Left ventricle myocardium inferior (tissue), 1 donor: ENCODE results near the gene BRD8. TPM values are rescaled to one million over a fixed set of nuclear protein-coding genes. Genes with fewer than 3 reads are reported as not detected.

Experiments used
- DNase-seq: peaks from one replicate; pipeline ENCODE4 v3.0.0-alpha.2; 2020
- H3K27ac ChIP-seq: fragments of 200-600 bp; replicated peaks from 2 replicates; pipeline ENCODE4 v1.8.0; 2021
- H3K27me3 ChIP-seq: fragments of 200-600 bp; 2 replicates; pipeline ENCODE4 v1.8.0; 2021; ENCODE audit warnings: low read depth
- H3K36me3 ChIP-seq: fragments of 200-600 bp; 2 replicates; pipeline ENCODE4 v1.8.0; 2021
- H3K4me1 ChIP-seq: fragments of 200-600 bp; 2 replicates; pipeline ENCODE4 v1.8.0; 2021
- H3K4me3 ChIP-seq: fragments of 200-600 bp; 2 replicates; pipeline ENCODE4 v1.8.0; 2021; ENCODE audit warnings: mild to moderate bottlenecking, moderate library complexity
- H3K9me3 ChIP-seq: fragments of 200-600 bp; replicated peaks from 2 replicates; pipeline ENCODE4 v1.8.0; 2021
- CTCF ChIP-seq: fragments of 200-600 bp; IDR thresholded peaks from 2 replicates; pipeline ENCODE4 v1.8.0; 2021; ENCODE audit warnings: antibody characterized with exemption, mild to moderate bottlenecking, borderline replicate concordance
- intact Hi-C: fragments of 100-400 bp; cut with micrococcal nuclease; formaldehyde crosslinking; loops from one replicate; pipeline ENCODE4 v1.11.0; 2022
- long read RNA-seq: library from polyadenylated mRNA; unstranded; transcript quantifications from one replicate; pipeline ENCODE4 v2.0.0, GENCODE V29; 2021
- total RNA-seq: library from RNA; stranded (reverse); fragmentation: NEBNext Ultra II Directional; extraction: Animal tissue kit (Norgen Biotek cat#: 25700); gene quantifications from one replicate; pipeline ENCODE4 v1.2.1, GENCODE V29; 2021
- donor health status: DM: no; HTN: yes; CAD: no; lungs with severe emphysema.

BRD8 gene
- 27.4 TPM for total RNA-seq
- long read RNA-seq, transcript BRD8-201 (22 exons, 3,198 nt) = major isoform, 42 of 68 reads
- long read RNA-seq, transcript BRD8-203 (21 exons, 2,982 nt) = minor isoform, 7 of 68 reads
- long read RNA-seq, partial matches to known transcripts = 10 of 68 reads
- long read RNA-seq, other reads (novel, unspliced or antisense) = 9 of 68 reads

GRCh38 chr5:138178516-138179276 lies at the start of gene BRD8, which contains the start of gene KIF20A:
BRD8 (minus strand) TSS chr5:138178630; CDS start chr5:138178614, 16 bp downstream.
KIF20A (plus strand) TSS chr5:138179112; CDS start chr5:138179681, 569 bp downstream.
- intact Hi-C loops = no loop called here
- TF ChIP-seq CTCF = no peak
- H3K4me1 ChIP-seq = peaks cover 51% of the 10 kb centered on the region
- peaks cover 37% of the 10 kb centered on the region for H3K36me3 ChIP-seq
- peak; percentile 94 for DNase-seq
- no peaks in the 10 kb centered on the region for H3K27me3 ChIP-seq
- peak within 1 kb of the TSS; percentile 85 for H3K4me3 ChIP-seq
- H3K27ac ChIP-seq = peak within 1 kb of the TSS; percentile 97
- no peaks in the 10 kb centered on the region for H3K9me3 ChIP-seq

- DNase-seq = no peak
- intact Hi-C loops = no loop called here
- H3K4me1 ChIP-seq = peaks cover 16% of the 10 kb centered on the region
- peaks cover 17% of the 10 kb centered on the region for H3K9me3 ChIP-seq
- TF ChIP-seq CTCF = no peak
- H3K4me3 ChIP-seq = no peak overlapping the region
- no peaks in the 10 kb centered on the region for H3K36me3 ChIP-seq
- H3K27ac ChIP-seq = no peak overlapping the region
- no peaks in the 10 kb centered on the region for H3K27me3 ChIP-seq
These were observed 48.5 kb upstream of the BRD8 start for GRCh38 chr5:138226910-138227309.

- H3K36me3 ChIP-seq = no peaks in the 10 kb centered on the region
- intact Hi-C loops = no loop called here
These were observed 46.3 kb upstream of the BRD8 start for GRCh38 chr5:138224712-138225111.

GRCh38 chr5:138223532-138223931 lies 45.1 kb upstream of the BRD8 start:
- Histone ChIP-seq H3K27me3 (no peaks in the 10 kb centered on the region), H3K27ac (no peak overlapping the region), H3K4me1 (no peaks in the 10 kb centered on the region), H3K4me3 (no peak overlapping the region), H3K36me3 (no peaks in the 10 kb centered on the region), H3K9me3 (peaks cover 17% of the 10 kb centered on the region)
- intact Hi-C loops = no loop called here
- no peak for TF ChIP-seq CTCF
- DNase-seq = no peak

More at GRCh38 chr5:138224712-138225111, 46.3 kb upstream of the BRD8 start:
- TF ChIP-seq CTCF = no peak
- Histone ChIP-seq H3K4me3 (no peak overlapping the region), H3K27ac (no peak overlapping the region), H3K9me3 (peaks cover 17% of the 10 kb centered on the region), H3K4me1 (peaks cover under 1% of the 10 kb centered on the region), H3K27me3 (no peaks in the 10 kb centered on the region)
- DNase-seq = no peak

GRCh38 chr5:138216799-138217198 lies 38.4 kb upstream of the BRD8 start:
- TF ChIP-seq CTCF = no peak
- Histone ChIP-seq H3K4me3 (no peak overlapping the region), H3K27ac (no peak overlapping the region), H3K27me3 (no peaks in the 10 kb centered on the region), H3K4me1 (peaks cover 19% of the 10 kb centered on the region), H3K9me3 (no peaks in the 10 kb centered on the region), H3K36me3 (no peaks in the 10 kb centered on the region)
- no peak for DNase-seq
- intact Hi-C loops = no loop called here
